IPS-NIHi7 (cell line): ENCODE data around the gene GNMT.
A peak's percentile ranks its signal among the peaks of the same experiment; 100 is the strongest.

Experiments
- DNase-seq: peaks from one replicate; pipeline ENCODE4 v3.0.0; 2012; ENCODE audit warnings: mixed read lengths; ENCODE audit errors: extremely low spot score

Gene GNMT

DNA sequence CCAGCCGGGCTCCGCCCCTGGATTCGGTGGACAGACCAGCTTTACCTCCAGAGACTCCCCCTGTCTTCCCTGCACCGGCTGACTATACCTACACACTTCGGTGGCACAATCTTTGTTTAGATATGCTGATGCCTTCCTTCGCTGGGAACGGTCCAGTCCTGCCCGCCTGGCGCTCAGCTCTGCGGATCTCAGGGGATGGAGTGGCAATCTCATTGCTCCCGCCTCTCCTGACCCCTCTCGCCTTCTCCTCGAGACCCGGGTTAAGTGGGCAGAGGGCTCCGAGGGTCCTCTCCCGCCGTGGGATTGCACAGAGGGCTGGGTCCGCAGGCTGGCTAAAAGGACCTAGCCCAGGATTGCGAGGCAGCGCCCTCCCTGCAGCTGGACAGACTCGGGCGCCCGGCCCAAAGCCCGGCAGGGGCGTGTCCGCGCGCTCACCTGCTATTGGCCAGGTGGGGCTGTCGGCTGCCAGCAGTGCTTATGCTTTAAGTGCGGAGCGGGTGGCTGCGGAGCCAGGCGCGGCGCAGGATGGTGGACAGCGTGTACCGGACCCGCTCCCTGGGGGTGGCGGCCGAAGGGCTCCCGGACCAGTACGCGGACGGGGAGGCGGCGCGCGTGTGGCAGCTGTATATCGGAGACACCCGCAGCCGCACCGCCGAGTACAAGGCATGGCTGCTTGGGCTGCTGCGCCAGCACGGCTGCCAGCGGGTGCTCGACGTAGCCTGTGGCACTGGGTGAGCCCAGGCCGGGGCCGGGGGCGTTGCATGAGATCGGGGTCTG, at the start of gene GNMT:
GNMT (plus strand) TSS at position 512 of the 777 bp plus-strand sequence; CDS start at position 526, 14 bp downstream.
- peak; percentile 88 for DNase-seq

GRCh38 chr6:42911171-42912021, 49.2 kb upstream of the GNMT start:
- DNase-seq = peak; percentile 78

- DNase-seq = no peak
These were observed 46.0 kb upstream of the GNMT start for GRCh38 chr6:42914546-42914945.

GRCh38 chr6:42915732-42916131, 44.8 kb upstream of the GNMT start, which contains the start of gene PTCRA:
PTCRA (plus strand) TSS chr6:42916053; CDS start chr6:42916070, 17 bp downstream.
- no peak for DNase-seq

DNA sequence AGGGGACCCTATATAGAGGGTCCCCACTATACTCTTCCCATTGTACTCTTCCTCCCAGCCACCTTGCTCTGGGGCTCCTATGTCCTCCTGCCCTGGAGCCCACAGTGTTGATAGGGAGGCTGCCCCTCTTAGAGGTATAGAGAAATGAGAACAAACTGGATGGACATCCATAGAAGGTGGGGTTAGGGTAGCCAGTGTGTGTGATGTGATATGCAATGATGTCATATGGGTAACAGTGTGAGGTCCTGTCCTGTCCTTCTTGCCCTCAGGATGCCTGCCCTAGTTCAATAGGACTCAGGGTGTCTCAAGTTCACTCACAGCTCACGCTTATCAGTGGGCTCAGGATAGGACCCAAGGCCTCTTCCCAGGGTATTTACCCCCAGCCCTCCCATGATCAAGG, 44.3 kb upstream of the GNMT start:
- no peak for DNase-seq

- DNase-seq = no peak
These were observed 38.8 kb upstream of the GNMT start for GRCh38 chr6:42921801-42922200.

DNA sequence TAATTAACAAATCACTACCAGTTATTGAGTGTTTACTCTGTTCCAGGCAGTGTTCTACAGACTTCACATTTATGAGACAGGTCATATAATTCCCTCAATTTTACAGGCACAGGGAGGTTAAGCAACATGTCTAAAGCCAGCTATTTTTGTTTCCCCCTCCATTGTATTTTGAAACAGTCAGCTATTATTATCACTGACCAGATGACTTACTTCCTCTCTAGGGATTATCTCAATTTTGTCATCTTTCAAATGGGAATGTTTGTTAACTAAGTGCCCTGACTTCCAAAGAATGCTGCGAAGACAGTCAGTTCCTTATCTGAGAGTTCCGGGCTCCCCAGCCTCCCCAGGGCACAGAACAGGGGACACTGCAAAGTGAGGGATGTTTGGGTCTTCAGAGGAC, 36.9 kb upstream of the GNMT start:
- no peak for DNase-seq

- peak; percentile 41 for DNase-seq
These were observed 35.2 kb upstream of the GNMT start for GRCh38 chr6:42925248-42925857.

DNA sequence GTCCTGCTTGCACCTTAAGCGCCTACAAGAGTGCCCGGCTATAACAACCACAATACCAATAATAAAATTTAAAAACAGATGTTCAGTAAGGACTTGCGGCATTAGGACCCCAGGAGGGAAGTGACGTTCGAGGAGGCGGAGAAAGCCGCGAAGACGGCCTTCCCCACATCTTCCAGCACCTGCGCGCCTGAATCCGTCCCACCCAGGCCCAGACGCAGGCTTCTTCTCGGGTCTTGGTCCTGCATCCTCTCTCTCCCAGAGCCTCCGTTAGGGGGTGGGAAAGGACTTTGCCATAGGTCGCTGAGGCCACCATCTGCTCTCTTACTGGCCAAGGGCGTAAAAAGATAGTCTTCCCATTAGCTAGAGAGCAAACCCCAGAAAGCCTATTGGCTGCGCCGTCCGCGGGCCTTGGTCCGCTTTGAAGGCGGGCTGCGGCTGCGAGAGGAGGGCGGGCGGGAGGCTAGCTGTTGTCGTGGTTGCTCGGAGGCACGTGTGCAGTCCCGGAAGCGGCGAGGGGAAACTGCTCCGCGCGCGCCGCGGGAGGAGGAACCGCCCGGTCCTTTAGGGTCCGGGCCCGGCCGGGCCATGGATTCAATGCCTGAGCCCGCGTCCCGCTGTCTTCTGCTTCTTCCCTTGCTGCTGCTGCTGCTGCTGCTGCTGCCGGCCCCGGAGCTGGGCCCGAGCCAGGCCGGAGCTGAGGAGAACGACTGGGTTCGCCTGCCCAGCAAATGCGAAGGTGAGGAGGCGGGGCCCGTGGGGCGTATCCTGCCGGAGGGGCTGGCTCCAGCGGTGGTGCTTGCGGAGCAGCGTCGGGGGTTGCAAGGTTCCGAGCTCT, 31.4 kb upstream of the GNMT start, which contains the start of gene CNPY3:
CNPY3 (plus strand) TSS at position 495 of the 835 bp plus-strand sequence; CDS start at position 586, 91 bp downstream.
- DNase-seq = peak; percentile 94

DNA sequence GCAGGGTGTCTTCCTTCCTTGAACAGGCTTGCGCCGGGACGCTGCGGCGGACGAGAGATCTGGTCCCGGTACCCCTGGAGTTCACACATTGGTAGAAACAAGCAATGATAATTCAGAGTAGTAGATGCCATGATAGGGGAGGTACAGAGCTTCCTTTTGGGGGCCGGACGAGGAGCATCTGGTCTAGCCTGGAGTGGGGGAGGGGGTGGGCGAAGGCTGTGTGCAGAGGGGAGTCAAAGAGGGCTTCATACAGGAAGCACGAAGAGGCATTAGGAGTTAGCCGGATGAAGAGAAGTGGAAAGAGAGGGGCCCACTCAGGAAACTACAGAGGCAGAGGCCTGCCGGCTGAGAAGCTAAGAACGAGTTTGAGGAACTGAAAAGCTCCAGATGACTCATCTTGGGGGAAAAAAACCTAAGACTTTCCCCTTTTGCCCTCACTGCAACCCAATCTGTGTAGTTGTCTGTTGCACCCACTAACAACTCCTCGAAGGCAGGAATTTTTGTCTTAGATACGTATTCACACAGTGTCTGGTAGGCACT, 30.7 kb upstream of the GNMT start:
- DNase-seq = no peak

- DNase-seq = no peak
These were observed 28.1 kb upstream of the GNMT start for GRCh38 chr6:42932412-42932811.

- DNase-seq = no peak
These were observed 27.3 kb upstream of the GNMT start for GRCh38 chr6:42933205-42933604.

GRCh38 chr6:42935322-42935721, 25.2 kb upstream of the GNMT start:
- DNase-seq = no peak

GRCh38 chr6:42936398-42936797, 24.2 kb upstream of the GNMT start:
- DNase-seq = no peak

DNA sequence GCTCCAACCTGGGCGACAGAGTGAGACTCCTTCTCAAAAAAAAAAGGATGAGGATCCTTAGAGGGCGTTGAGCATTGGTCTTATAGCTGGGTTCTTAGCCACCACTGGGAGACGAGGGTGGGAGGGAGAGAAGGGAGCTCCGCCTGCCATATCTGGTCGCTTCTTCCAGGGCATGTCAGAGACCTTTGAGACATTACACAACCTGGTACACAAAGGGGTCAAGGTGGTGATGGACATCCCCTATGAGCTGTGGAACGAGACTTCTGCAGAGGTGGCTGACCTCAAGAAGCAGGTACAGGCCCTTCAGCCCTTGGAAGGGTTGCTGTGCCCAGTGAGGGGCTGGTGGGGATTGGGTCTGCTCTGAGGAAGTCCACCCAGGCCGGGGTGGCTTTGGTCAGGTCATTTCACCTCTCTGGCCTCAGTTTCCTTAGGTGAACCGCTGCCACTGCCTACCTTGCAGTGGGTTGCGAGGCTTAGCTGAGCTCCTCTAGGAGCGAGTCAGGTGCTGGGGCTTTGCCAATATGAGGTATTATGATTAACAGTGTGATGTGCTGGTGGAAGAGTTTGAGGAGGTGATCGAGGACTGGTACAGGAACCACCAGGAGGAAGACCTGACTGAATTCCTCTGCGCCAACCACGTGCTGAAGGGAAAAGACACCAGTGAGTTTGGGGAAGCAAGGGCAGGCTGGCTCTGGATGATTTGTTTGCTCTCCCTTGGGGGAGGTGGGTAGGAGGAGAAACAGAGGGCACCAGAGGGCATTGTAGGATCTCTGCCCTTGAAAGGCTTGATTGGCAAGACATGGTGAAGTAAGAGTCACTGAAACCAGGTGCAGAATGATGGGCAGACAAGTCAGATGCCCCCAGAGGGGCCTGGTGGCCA, 22.8 kb upstream of the GNMT start:
- DNase-seq = no peak

- no peak for DNase-seq
These were observed 22.1 kb upstream of the GNMT start for GRCh38 chr6:42938428-42938796.

GRCh38 chr6:42938987-42939809, 21.4 kb upstream of the GNMT start:
- no peak for DNase-seq

DNA sequence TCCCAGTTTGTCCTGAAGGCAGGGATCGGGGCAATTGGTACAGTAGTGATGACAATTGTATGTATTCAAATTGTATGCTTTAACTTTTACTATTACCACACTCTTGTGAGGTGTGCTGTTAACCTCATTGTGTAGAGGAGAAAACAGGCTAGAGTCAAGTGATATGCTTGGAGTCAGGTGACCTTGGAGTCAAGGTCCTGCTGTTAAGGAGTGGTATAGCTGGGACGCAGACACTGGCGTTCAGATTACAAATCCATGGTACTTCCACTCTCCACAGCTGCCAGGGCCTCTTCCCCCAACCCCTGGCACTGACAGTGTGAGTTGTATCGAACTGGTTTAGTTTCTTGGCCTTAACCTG, 20.8 kb upstream of the GNMT start:
- DNase-seq = no peak

DNA sequence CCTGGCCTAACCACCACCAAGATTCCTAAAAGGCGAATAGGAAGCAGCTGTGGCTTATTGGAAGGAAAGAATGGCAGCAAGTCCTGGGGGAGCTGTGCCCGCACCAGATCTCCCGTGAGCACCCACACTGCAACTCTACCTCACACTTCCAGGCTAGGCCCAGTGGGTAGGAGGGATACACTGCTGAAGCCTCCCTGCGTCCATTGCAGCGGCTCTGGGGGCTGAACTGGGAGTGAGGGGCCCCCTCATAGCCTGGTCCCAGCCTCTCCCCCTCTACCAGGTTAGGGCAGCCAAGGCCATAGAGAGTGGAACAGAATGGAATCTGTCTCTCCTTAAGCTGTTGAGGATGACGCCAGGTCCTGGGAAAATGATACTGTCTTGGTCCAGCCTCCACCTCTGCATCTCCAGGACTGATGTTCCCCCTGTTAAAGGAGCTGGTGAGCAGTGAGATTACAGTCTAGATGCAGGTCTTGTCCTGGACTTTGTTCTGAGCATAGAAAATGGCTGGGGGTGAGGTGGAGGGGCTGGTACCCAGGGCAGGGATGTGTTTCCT, 20.0 kb upstream of the GNMT start:
- DNase-seq = no peak
